ENCODE measurements around the gene ACOXL.

DNA sequence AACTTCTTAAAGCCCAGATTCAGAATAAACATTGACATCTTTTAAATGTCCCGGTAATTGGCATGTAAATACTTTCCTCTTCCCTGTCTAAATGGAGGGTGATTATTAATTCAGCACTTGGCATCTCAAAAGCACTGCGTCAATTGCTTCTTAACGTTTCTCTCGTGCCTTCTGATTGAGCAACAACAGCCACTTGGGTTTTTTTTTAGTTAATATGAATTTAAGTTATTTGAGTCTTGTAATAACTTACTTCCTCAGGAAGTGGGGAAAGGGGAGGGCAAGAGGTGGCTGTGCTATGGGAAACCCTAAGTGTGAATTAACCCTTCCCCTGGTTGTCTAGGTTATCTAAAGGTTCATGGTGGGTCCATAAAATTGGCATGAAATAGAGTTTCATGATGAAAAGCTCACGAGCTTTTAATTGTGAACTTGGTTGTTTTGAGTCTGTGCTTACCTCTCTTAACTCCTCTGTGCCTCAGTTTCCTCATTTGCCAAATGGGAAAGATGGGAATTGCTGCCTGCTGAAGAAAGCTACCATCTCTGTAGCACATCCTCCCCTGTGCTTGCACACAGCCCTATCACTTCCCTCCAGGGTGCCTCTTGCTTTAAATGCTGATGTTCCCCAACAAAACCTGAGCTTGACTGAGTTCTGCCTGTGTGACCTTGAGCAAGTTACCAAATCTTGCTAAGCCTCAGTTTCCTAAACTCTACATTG lies 262.0 kb downstream of the ACOXL start:
- TF ChIP-seq BRD4 (IDR thresholded peaks at IDR 0.05): no peak
- TF ChIP-seq SPI1 (IDR thresholded peaks at IDR 0.05; ENCODE audit: borderline replicate concordance, low read depth, low read length): no peak

Measured in K562 (cell line).